ENCODE data around the gene TEX11.
"Not testable (repeated sequence)": the region's sequence is repeated elsewhere in the genome, so short reads cannot be mapped to it uniquely, and the experiment has no call there.

TEX11 gene

DNA sequence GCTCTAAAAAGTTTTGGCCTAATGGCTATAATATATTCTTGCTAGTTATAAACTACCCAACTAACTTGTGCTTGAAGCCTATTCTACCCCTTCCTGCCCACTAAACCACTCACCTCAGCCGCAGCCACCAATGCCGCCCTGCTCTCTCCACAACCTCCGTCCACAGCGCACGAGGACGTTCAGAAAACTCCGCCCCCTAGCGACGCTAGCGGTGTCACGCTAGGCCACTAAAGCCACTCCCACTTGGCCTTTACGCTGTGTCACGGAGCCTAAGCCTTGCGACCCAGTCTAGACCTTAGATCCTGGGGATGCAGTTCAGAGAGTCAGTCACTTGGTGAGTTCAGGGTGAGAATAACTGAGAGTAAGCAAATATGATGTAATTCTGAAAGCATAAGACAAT, at the start of gene TEX11:
Gene TEX11 (minus strand): TSS at position 171 of the 400 bp plus-strand sequence. CDS start 922 bp downstream, outside the sequence.
- no peak for DNase-seq (ENCODE audit: low read depth, low spot score)

DNA sequence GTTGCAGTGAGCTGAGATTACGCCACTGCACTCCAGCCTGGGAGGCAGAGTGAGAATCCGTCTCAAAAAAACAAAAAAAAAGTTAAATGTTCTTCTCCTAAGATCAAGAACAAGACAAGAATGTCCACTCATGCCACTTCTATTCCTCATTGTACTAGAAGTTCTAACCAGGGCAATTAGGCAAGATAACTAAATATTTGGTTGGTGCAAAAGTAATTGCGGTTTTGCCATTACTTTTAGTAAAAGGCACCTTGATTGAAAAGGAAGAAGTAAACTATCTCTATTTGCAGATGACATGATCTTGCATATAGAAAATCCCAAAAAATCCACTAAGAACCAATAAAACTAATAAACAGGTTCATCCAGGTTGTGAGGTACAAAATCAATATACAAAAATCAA, 46.4 kb upstream of the TEX11 start:
- no peak for DNase-seq (ENCODE audit: low read depth, low spot score)

DNA sequence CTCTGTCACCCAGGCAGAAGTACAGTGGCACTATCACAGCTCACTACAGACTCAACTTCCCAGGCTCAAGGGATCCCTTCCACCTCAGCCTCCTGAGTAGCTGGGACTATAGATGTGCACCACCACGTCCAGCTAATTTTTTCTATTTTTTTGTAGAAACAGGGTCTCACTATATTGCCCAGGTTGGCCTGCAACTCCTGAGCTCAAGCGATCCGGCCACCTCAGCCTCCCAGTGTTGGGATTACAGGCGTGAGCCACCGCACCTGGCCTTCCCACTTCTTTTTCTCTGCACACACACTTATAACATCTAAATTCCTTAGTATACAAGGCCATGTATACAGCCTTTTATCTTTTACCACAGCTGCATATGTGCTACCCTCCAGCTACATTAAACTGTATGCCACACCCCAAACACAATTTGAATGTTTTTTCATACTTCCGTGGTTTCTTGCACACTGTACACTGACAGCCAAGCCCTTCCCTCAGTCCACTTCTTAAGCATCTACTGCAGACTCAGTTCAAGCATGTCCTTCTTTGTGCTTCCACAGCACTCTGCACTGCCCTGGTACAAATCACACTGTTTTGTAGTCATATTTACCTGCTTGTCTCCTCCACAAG, 15.9 kb upstream of the TEX11 start:
- no peak for DNase-seq (ENCODE audit: low read depth, low spot score)

DNA sequence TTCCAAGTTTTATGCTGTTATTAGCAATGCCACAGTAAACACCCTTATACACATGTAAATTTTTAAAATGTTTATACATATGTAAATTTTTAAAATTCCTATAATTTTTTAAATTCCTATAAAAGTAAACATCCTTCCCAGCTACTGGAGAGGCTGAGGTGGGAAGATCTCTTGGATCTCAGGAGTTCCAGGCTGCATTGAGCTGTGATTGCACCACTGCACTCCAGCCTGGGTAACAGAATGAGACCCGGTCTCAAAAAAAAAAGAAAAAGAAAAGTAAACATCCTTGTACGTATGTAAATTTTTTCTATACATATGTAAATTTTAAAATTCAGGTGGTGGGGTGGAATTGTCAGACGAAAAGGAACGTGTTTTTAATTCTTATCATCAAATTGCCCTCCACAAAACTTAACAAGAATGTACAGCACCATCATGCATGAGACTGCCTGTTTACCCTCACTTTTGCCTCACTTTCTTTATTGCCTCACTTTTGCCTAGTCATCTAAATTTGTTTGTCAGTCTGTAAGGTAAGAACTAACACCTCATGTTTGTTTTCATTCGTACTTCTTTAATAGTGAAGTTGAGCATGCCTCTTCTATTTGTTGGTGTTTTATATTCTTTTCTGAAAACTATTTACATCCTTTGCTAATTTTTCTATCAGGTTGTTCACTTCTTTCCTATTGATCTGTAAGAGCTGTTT, 14.4 kb upstream of the TEX11 start:
- no peak for DNase-seq (ENCODE audit: low read depth, low spot score)

DNA sequence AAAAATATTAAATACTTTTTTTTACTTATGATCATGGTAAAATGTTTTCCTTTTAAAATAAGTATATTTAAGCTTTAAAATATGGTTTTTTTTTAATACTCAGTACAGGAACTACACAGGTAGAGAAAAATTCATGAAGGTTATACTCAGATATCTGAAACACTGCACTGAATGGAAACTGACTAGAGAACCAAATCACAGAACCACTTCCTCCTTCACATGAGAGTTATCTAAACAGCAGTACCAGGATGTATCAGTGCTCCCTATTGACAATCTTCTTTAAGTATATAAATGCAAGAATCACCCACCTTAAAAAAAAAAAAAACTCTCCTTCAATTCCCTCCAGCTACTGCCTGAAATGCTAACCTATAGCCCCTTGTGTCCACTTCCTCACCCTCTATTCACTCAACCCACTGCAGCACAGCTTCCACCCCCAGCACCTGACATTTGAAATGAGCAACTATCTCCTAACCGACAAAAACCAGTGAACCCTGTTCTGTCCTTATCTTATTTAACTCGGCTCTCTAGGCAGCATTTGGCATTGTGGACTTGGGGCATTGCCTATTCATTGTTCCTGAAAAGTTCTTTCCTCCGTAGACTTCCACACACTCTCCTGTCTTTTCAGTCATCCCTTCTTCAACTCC, 13.3 kb upstream of the TEX11 start:
- DNase-seq (ENCODE audit: low read depth, low spot score): no peak

DNA sequence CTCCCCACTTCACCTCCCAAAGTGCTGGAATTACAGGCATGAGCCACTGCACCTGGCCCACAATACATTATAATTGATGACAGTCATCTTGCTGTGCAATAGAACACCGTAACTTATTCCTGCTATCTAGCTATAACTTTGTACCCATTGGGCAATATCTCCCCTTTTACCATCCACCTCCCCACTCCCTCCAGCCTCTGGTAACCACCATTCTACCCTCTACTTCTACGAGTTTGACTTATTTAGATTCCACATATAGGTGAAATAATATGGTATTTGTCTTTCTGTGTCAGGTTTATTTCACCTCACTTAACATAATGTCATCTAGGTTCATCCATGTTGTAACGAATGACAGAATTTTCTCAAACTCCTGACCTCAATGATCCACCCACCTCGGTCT, 8.2 kb upstream of the TEX11 start:
- DNase-seq (ENCODE audit: low read depth, low spot score): no peak

DNA sequence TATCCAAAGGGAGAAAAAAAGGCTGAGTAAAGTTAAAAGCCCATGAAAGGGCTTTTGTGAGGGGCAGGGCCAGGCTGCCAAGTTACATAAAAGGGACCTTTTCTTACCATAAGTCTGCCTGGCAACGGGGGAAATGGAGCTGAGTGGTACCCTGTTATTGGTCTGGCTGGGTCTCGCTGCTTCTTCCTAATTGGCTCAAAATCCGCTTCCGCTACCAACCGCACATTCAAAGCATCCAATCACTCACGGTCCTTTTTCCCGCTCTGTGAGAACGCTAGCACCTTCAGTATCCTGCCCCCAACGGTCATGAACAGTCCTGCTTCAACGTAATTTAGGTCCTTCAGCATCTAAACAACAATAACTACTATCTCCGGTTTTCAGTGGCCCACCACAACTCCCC, 611 bp downstream of the TEX11 start:
- no peak for DNase-seq (ENCODE audit: low read depth, low spot score)

DNA sequence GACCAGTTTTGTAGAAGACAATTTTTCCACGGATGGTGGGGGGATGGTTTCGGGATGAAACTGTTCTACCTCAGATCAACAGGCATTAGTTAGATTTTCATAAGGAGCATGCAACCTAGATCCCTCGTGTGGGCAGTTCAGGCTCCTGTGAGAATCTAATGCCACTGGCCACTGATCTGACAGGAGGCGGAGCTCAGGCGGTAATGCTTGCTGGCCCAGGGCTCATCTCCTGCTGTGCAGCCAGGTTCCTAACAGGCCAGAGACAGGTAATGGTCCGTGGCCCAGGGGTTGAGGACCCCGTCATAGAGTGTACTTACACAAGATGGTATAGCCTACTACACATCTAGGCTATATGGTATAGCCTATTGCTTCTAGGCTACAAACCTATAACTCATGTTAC, 7.0 kb downstream of the TEX11 start:
- no peak for DNase-seq (ENCODE audit: low read depth, low spot score)

DNA sequence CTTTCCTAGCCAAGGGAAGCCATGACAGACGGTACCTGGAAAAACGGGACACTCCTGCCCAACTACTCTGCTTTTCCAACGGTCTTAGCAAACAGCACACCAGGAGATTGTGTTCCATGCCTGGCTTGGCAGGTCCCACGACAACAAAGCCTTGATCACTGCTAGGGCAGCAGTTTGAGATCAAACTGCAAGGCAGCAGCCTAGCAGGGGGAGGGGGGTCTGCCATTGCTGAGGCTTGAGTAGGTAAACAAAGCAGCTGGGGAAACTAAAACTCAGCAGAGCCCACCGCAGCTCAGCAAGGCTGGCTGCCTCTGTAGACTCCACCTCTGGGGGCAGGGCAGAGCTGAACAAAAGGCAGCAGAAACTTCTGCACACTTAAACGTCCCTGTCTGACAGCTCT, 18.1 kb downstream of the TEX11 start:
- DNase-seq (ENCODE audit: low read depth, low spot score): not testable (repeated sequence)

DNA sequence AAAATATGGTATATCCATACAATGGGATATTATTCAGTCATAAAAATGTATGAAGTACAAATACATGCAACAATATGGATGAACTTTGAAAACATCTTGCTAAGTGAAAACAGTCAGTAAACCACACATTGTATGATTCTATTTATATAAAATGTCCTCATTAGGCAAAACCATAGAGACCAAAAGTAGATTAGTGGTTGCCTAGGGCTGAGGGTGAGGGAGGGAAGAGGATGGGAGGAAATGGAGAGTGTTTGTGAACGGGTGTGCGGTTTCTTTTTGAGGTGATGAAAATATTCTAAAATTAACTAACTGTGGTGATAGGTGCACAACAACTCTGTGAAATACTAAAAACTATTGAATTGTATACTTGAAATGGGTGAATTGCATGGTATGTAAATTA, 29.6 kb downstream of the TEX11 start:
- DNase-seq (ENCODE audit: low read depth, low spot score): no peak

DNA sequence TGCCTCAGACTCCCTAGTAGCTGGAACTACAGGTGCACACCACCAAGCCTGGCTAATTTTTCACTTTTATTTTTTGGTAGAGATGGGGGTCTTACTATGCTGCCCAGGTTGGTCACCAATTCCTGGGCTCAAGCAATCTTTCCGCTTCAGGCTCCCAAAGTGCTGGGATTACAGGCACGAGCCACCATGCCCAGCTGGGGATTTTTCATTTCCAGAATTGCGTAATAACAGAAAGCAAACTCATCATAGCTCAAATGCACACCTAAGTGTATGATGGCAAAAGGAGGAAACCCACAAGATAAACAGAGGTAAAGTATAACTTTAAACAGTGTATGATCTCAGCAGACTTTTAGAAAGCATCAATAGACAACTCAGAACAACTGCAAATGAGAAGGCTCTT, 56.2 kb downstream of the TEX11 start:
- no peak for DNase-seq (ENCODE audit: low read depth, low spot score)

DNA sequence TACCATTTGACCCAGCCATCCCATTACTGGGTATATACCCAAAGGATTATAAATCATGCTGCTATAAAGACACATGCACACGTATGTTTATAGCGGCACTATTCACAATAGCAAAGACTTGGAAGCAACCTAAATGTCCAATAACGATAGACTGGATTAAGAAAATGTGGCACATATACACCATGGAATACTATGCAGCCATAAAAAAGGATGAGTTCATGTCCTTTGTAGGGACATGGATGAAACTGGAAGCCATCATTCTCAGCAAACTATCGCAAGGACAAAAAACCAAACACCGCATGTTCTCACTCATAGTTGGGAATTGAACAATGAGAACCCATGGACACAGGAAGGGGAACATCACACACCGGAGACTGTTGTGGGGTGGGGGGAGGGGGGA, 64.4 kb downstream of the TEX11 start:
- DNase-seq (ENCODE audit: low read depth, low spot score): not testable (repeated sequence)

DNA sequence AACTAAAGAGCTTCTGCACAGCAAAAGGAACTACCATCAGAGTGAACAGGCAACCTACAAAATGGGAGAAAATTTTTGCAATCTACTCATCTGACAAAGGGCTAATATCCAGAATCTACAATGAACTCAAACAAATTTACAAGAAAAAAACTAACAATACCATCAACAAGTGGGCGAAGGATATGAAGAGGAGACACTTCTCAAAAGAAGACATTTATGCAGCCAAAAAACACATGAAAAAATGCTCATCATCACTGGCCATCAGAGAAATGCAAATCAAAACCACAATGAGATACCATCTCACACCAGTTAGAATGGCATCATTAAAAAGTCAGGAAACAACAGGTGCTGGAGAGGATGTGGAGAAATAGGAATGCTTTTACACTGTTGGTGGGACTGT, 64.9 kb downstream of the TEX11 start:
- not testable (repeated sequence) for DNase-seq (ENCODE audit: low read depth, low spot score)

DNA sequence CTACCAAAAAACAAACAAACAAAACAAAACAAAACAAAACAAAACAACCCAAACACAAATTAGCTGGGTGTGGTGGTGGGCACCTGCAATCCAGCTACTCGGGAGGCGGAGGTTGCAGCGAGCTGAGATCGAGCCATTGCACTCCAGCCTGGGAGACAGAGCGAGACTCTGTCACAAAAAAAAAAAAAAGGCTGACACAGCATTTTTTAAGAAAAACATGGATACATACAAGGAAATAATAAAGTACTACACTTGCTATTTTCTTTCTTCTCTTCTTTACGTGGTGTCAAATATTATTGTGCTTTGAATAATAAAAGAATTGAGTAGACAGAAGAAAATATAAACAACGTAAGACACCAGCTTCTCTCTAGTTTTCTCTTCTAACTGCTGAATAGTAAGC, 73.9 kb downstream of the TEX11 start:
- DNase-seq (ENCODE audit: low read depth, low spot score): no peak

DNA sequence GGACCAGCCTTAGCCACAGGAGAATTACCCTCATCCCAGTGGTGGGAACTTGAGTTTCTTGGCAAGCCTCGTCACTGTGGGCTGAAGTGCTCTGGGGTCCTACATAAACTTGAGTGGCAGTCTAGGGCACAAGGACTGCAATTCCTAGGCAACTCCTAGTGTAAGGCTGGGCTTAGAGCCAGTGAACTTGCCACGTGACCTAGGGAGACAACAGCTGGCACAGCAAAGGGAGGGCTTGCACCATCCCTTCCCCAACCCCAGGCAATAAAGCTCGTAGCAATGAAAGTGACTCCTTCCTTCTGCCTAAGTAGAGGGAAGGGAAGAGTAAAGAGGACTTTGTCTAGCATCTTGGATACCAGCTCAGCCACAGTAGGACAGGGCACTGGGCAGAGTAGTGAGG, 81.8 kb downstream of the TEX11 start:
- no peak for DNase-seq (ENCODE audit: low read depth, low spot score)

DNA sequence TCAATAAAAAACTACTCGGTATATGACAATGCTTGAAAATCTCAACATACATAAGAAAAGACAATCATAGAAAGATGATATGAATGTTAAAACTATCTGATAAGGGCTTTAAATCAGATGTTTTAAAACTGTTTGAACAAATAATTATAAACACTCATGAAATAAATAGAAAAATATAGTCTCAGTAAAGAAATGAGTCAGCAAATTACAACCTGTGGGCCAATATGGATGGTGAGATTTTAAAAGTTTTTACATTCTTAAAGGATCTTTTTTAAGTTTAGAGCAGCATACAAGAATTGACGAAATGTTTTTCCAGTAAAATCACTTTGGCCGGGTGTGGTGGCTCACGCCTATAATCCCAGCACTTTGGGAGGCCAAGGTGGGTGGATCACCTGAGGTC, 83.1 kb downstream of the TEX11 start:
- DNase-seq (ENCODE audit: low read depth, low spot score): no peak

DNA sequence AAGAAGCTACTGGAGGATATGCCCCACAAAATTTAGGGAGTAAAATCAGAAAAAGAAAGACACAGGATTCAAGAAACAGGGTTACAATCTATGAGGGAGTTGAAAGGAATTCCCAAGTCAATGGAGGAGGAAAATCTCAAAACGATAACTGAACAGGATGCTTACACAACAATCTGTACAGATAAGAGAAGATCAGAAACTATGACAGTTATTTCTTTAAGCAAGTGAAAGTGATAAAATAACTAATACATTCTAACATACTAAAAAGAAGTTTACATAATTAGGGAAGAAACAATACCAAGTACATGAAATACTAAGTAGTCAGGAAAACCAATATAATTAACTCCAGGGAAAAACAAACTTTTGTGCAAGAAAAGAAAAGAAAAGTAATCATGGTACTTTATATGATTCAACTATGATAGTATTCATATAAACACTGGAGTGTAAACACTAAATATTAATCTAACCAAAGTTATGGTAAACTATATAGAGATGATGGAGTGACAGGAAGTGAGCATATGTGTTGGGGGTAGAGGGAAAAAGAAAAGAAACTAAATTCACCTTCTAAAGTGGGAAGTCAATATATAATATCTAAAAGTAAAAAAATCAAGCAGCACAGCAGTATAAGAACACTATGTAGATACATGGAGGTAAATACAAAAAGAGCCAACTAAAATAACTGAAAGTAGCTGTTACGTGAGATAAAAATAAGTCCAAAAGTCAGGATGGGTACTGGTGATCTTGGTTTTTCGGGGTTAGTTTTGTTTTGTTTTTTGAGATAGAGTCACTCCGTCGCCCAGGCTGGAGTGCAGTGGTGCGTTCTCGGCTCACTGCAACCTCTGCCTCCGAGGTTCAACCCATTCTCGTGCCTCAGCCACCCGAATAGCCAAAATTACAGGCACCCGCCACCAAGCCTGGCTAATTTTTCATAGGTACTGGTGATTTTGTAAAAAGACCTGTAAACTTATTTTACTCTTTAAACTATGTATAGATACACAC, 99.3 kb downstream of the TEX11 start:
- DNase-seq (ENCODE audit: low read depth, low spot score): no peak

DNA sequence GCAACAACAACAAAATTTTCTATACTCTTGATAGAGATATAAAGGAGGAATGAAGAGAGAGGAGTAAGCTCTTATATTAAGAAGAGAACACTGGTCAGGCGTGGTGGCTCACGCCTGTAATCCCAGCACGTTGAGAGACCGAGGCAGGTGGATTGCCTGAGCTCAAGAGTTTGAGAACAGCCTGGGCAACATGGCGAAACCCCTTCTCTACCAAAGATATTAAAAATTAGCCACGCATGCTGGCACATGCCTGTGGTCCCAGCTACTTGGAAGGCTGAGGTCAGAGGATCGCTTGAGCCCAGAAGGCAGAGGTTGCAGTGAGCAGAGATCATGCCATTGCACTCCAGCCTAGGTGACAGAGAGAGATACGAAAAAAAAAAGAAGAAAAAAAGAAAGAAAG, 102.4 kb downstream of the TEX11 start:
- DNase-seq (ENCODE audit: low read depth, low spot score): no peak

DNA sequence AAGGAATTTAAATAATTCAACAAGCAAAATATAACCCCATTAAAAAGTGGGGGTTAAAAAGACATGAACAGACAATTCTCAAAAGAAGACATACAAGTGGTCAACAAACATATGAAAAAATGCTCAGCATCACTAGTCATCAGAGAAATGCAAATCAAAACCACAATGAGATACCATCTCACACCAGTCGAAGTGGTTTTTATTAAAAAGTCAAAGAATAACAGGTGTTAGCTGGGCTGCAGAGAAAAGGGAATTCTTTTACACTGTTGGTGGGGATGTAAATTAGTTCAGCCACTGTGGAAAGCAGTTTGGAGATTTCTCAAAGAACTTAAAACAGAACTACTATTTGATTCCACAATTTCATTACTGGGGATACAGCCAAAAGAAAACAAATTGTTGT, 111.8 kb downstream of the TEX11 start:
- not testable (repeated sequence) for DNase-seq (ENCODE audit: low read depth, low spot score)

DNA sequence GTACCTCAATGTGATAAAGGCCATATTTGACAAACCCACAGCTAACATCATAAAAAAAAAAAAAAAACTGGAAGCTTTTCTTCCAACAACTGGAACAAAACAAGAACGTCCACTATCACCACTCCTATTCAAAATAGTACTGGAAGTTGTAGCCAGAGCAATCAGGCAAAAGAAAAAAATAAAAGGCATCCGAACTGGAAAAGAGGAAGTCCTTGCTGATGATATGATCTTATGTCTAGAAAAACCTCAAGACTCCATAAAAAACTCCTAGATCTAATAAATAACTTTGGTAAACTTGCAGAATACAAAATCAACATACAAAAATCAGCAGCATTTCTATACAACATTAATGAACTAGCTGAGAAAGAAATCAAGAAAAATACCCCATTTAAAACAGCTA, 134.3 kb downstream of the TEX11 start:
- no peak for DNase-seq (ENCODE audit: low read depth, low spot score)

DNA sequence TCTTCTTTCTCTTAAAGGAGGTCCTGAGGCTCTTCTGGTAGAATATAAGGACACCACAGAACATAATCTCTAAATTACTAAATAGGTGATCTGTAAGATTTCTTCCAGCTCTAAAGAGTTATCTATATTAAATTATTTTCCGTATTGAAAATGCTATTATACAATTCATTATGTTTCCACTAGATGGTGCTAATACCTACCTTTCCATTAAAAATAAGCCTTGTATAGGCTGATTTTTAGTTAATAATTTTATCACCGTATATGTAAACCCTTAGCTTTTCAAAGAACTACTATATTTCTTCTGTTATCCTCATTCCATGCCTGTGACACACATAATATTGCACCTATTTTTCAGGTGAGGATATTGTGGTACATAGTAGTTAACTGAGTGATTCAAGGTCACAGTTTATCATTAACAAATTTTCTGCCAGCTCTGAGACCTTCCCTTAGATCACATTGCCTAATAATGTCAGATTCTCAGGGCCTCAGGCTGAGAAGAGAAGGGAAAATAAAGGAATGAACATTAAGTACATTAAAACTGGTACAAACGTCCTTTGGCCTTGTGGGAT, 138.8 kb downstream of the TEX11 start:
- no peak for DNase-seq (ENCODE audit: low read depth, low spot score)

DNA sequence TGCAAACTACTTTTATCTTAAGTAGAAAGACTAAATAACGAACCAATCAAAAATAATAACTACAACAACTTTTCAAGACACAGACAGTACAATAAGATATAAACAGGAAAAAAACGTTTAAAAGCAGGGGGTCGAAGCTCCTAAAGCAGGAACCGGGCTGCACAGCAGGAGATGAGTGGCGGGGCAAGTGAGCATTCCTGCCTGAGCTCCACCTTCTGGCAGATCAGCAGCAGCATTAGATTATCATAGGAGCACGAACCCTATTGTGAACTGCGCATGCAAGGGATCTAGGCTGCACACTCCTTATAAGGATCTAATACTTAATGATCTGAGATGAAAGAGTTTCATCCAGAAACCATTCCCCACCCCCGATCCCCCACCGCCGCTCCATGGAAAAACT, 146.2 kb downstream of the TEX11 start:
- DNase-seq (ENCODE audit: low read depth, low spot score): no peak

All from iPS DF 19.7 (cell line).